Glutamatergic neuron (in vitro differentiated cells): ENCODE measurements around the gene AGPAT3. TPM values are rescaled to one million over a fixed set of nuclear protein-coding genes. Genes with fewer than 3 reads are reported as not detected.

Source experiments
- DNase-seq: peaks from one replicate; pipeline ENCODE4 v3.0.0; 2022
- H3K27ac Mint-ChIP-seq: one replicate; pipeline ENCODE4 v1.8.0; 2020; ENCODE audit warnings: mild to moderate bottlenecking, mixed read lengths, inconsistent platforms; ENCODE audit not compliant: unreplicated experiment
- H3K27me3 Mint-ChIP-seq: one replicate; pipeline ENCODE4 v1.8.0; 2020; ENCODE audit warnings: mild to moderate bottlenecking, moderate library complexity, mixed read lengths, inconsistent platforms; ENCODE audit not compliant: unreplicated experiment
- H3K36me3 Mint-ChIP-seq: one replicate; pipeline ENCODE4 v1.8.0; 2020; ENCODE audit warnings: mild to moderate bottlenecking, mixed read lengths, inconsistent platforms; ENCODE audit not compliant: unreplicated experiment
- H3K4me1 Mint-ChIP-seq: one replicate; pipeline ENCODE4 v1.8.0; 2020; ENCODE audit warnings: mild to moderate bottlenecking, low read depth, mixed read lengths, inconsistent platforms; ENCODE audit not compliant: unreplicated experiment
- H3K4me3 Mint-ChIP-seq: one replicate; pipeline ENCODE4 v1.8.0; 2020; ENCODE audit warnings: mild to moderate bottlenecking, mixed read lengths, inconsistent platforms; ENCODE audit not compliant: unreplicated experiment
- H3K9me3 Mint-ChIP-seq: one replicate; pipeline ENCODE4 v1.8.0; 2020; ENCODE audit warnings: mild to moderate bottlenecking, moderate library complexity, mixed read lengths, inconsistent platforms; ENCODE audit not compliant: unreplicated experiment
- CTCF ChIP-seq: fragments of 200-600 bp; sonication (generic); IDR thresholded peaks from one replicate; pipeline ENCODE4 v1.5.0; 2021; ENCODE audit not compliant: partially characterized antibody, unreplicated experiment
- total RNA-seq: library from RNA; stranded (reverse); fragmentation: NEBNext Ultra II Directional; extraction: Animal tissue kit (Norgen Biotek cat#: 25700); gene quantifications from one replicate; pipeline ENCODE4 v1.2.1, GENCODE V29; 2021; ENCODE audit not compliant: unreplicated experiment

Gene AGPAT3
- total RNA-seq, 1 donor from 2014 or later, result 12.6 TPM

- H3K9me3 Mint-ChIP-seq, result peaks cover 6% of the 10 kb centered on the region
- peaks cover 4% of the 10 kb centered on the region for H3K27me3 Mint-ChIP-seq
- H3K4me1 Mint-ChIP-seq, result peaks cover 2% of the 10 kb centered on the region
- no peak overlapping the region for H3K27ac Mint-ChIP-seq
- no peak overlapping the region for H3K4me3 Mint-ChIP-seq
- TF ChIP-seq CTCF, result no peak
- no peak for DNase-seq
- H3K36me3 Mint-ChIP-seq, result no peaks in the 10 kb centered on the region
These were observed 78.6 kb downstream of the AGPAT3 start for GRCh38 chr21:43943512-43944077.

DNA sequence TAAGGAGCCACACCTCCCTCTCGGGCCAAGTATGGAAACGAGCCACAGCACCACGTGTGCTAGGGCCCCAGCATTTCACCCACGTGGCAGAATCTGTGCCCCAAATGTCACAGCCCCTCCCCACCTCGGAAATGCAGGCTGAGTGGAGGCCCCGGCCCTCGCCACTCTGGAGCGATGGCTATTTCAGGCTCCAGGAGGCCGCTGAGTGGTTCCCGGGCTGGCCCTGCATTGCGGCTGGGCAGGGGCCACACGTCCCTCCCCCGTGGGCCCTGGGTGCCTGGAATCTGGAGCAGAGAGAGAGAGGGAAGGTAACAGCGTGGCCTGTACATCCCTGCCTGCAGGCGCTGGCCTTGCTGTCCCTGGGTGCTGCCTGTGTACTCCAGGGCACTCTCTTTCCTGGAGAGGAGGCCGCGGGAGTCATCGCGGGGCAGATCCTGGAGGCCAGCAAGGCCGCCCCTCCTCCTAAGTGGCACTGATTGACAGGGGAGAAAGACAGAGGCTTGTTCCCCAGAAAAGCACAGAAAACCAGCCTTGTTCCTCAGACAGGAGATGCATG lies 79.1 kb downstream of the AGPAT3 start:
- no peaks in the 10 kb centered on the region for H3K36me3 Mint-ChIP-seq
- H3K4me1 Mint-ChIP-seq, result peaks cover 2% of the 10 kb centered on the region
- DNase-seq, result no peak
- H3K27me3 Mint-ChIP-seq, result peaks cover 4% of the 10 kb centered on the region
- H3K4me3 Mint-ChIP-seq, result no peak overlapping the region
- H3K27ac Mint-ChIP-seq, result no peak overlapping the region
- peaks cover 6% of the 10 kb centered on the region for H3K9me3 Mint-ChIP-seq
- TF ChIP-seq CTCF, result no peak

DNA sequence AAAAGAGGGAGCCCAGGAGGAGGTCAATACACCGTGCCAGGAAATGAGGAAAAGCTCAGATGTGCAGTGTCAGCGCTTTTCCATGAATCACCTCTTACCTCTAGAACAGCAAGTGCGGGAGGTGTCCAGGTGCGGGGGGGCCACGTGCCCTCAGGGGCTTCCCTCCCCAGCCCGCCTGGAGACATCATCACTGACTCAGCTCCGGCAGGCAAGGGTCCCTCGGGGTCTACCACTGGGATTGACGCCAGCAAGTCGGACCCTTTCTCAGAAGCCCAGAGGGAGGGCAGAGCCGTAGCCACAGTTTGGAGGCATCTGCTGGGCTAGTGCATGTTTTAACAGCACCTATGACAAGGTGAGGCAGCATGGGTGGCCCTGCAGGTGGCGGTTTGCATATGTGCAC lies 79.7 kb downstream of the AGPAT3 start:
- Mint-ChIP-seq H3K27ac (no peak overlapping the region), H3K4me3 (no peak overlapping the region), H3K9me3 (peaks cover 6% of the 10 kb centered on the region), H3K36me3 (peaks cover 2% of the 10 kb centered on the region), H3K4me1 (no peaks in the 10 kb centered on the region), H3K27me3 (peaks cover 4% of the 10 kb centered on the region)
- TF ChIP-seq CTCF, result no peak
- no peak for DNase-seq

- H3K36me3 Mint-ChIP-seq, result peaks cover 4% of the 10 kb centered on the region
- peaks cover 2% of the 10 kb centered on the region for H3K27me3 Mint-ChIP-seq
- H3K4me3 Mint-ChIP-seq, result no peak overlapping the region
- DNase-seq, result no peak
- no peak overlapping the region for H3K27ac Mint-ChIP-seq
- no peaks in the 10 kb centered on the region for H3K9me3 Mint-ChIP-seq
- TF ChIP-seq CTCF, result no peak
- no peaks in the 10 kb centered on the region for H3K4me1 Mint-ChIP-seq
These were observed 83.9 kb downstream of the AGPAT3 start for GRCh38 chr21:43948740-43949498.

GRCh38 chr21:43949499-43950208 lies 84.6 kb downstream of the AGPAT3 start:
- Mint-ChIP-seq H3K4me1 (no peaks in the 10 kb centered on the region), H3K27ac (no peak overlapping the region), H3K9me3 (no peaks in the 10 kb centered on the region), H3K36me3 (peaks cover 4% of the 10 kb centered on the region), H3K27me3 (peaks cover 2% of the 10 kb centered on the region), H3K4me3 (no peak overlapping the region)
- peak; percentile 2 for DNase-seq
- TF ChIP-seq CTCF, result no peak
